C4-2B (cell line): ENCODE data around the gene MED19.

Experiments used
- H3K27ac ChIP-seq: fragments of 450-650 bp; 2 replicates; pipeline ENCODE4 v1.5.1; 2017
- CTCF ChIP-seq: fragments of 450-650 bp; conservative IDR thresholded peaks from 2 replicates; pipeline ENCODE4 v1.5.1; 2017; ENCODE audit warnings: mild to moderate bottlenecking
- ZFX ChIP-seq: fragments of 450-650 bp; IDR thresholded peaks from 2 replicates; pipeline ENCODE4 v1.6.1; 2017

The MED19 gene

GRCh38 chr11:57711414-57712255 lies at the start of gene MED19:
TSS of gene MED19 (minus strand) at chr11:57712215. CDS start at chr11:57712179, 36 bp downstream.
- peak within 1 kb of the TSS; percentile 100 for H3K27ac ChIP-seq
- TF ChIP-seq ZFX, result no peak
- TF ChIP-seq CTCF, result no peak

- TF ChIP-seq CTCF (no peak), ZFX (no peak)
- no peak overlapping the region for H3K27ac ChIP-seq
Observed at GRCh38 chr11:57758174-57758573, 46.2 kb upstream of the MED19 start.

GRCh38 chr11:57752954-57753353 lies 40.9 kb upstream of the MED19 start:
- no peak overlapping the region; the same call in 1 of the 2 replicates for H3K27ac ChIP-seq
- TF ChIP-seq ZFX (no peak), CTCF (no peak)

- peak within 1 kb of the TSS; percentile 39 for H3K27ac ChIP-seq
- TF ChIP-seq ZFX, result no peak
- TF ChIP-seq CTCF, result peak; percentile 81
Observed at GRCh38 chr11:57751676-57752253, 39.8 kb upstream of the MED19 start, which contains the start of gene BTBD18. TSS of gene BTBD18 (minus strand) at chr11:57751819. CDS start at chr11:57751188, 631 bp downstream.

- H3K27ac ChIP-seq, result no peak overlapping the region
- no peak for TF ChIP-seq CTCF
Observed at GRCh38 chr11:57751176-57751575, 39.2 kb upstream of the MED19 start.

GRCh38 chr11:57746920-57747319 lies 34.9 kb upstream of the MED19 start:
- no peak overlapping the region for H3K27ac ChIP-seq

More at GRCh38 chr11:57746920-57747319, 34.9 kb upstream of the MED19 start:
- TF ChIP-seq ZFX (no peak), CTCF (no peak)
